HCT116 (cell line): ENCODE measurements around the gene ARHGEF1. TPM values are rescaled to one million over a fixed set of nuclear protein-coding genes. Genes with fewer than 3 reads are reported as not detected.

Source experiments
- ATAC-seq: fragments of 200-7000 bp; cut with Tn5 transposase; 2 replicates; pipeline ENCODE4 v1.9.1; 2020; ENCODE audit warnings: mild to moderate bottlenecking, moderate library complexity
- BruUV-seq: library from RNA; stranded (reverse); fragments of 400-500 nt; replicated peaks from 2 replicates; lab custom pipeline; 2021; lab: Mats Ljungman, UMichigan
- CTCF ChIA-PET: fragments of 300-600 bp; sonication (Branson Sonifier 250); formaldehyde crosslinking; loops from one replicate; lab custom pipeline; 2021; ENCODE audit warnings: antibody characterized with exemption; lab: Charles Lee
- POLR2A ChIA-PET: fragments of 300-600, 350-600 bp; sonication (Branson Sonifier 250); formaldehyde crosslinking; loops from one replicate; lab custom pipeline; 2021; ENCODE audit warnings: antibody characterized with exemption; lab: Charles Lee
- RAD21 ChIA-PET, 2 experiments: fragments of 300-600 bp; sonication (Branson Sonifier 250); formaldehyde crosslinking; loops; one replicate each; lab custom pipeline; 2023; ENCODE audit warnings: low total read pairs in 2 of 2; ENCODE audit not compliant: uncharacterized antibody in 2 of 2, unreplicated experiment in 2 of 2, low non-redundant PET in 1 of 2; lab: Charles Lee
- DNase-seq: peaks from one replicate; pipeline ENCODE4 v3.0.0-alpha.2; 2010; ENCODE audit warnings: low read depth, low spot score
- H2AFZ ChIP-seq: fragments of 200-600 bp; shearing (Covaris generic), sonication (generic); 2 replicates; pipeline ENCODE4 v1.6.1; 2017; ENCODE audit warnings: low read depth, mixed run types, mixed read lengths, antibody characterized with exemption, low read length; ENCODE audit not compliant: poor library complexity, severe bottlenecking
- H3K27ac ChIP-seq: 2 replicates; pipeline ENCODE4 v1.5.1; 2012; ENCODE audit warnings: low read depth, low read length
- H3K27me3 ChIP-seq: fragments of 200-600 bp; sonication (generic); 2 replicates; pipeline ENCODE4 v1.6.1; 2016; ENCODE audit warnings: mixed run types, low read length, mixed read lengths; ENCODE audit not compliant: insufficient read depth
- H3K36me3 ChIP-seq, 2 experiments: fragments of 200-500 bp in 1 of 2; fragments of 200-600 bp in 1 of 2; sonication (Bioruptor generic) in 1 of 2; sonication (generic) in 1 of 2; 2 replicates each; pipeline versions ENCODE4 v1.5.1 to v1.6.1; 2014 to 2016; ENCODE audit warnings: low read length in 2 of 2, inconsistent platforms in 1 of 2, mixed read lengths in 1 of 2, mixed run types in 1 of 2; ENCODE audit not compliant: insufficient read depth in 2 of 2, control insufficient read depth in 1 of 2
- H3K4me1 ChIP-seq, 2 experiments: fragments of 200-600 bp in 1 of 2; sonication (generic) in 1 of 2; 2 replicates each; pipeline versions ENCODE4 v1.5.1 to v1.6.1; 2012 to 2017; ENCODE audit warnings: low read length in 2 of 2, inconsistent platforms in 1 of 2, mild to moderate bottlenecking in 1 of 2, mixed read lengths in 1 of 2, mixed run types in 1 of 2, moderate library complexity in 1 of 2; ENCODE audit not compliant: insufficient read depth in 2 of 2, control insufficient read depth in 1 of 2
- H3K4me2 ChIP-seq: fragments of 200-600 bp; sonication (generic); 2 replicates; pipeline ENCODE4 v1.6.1; 2017; ENCODE audit warnings: mixed run types, low read length, mixed read lengths
- H3K4me3 ChIP-seq, 2 experiments: fragments of 200-600 bp in 1 of 2; sonication (generic) in 1 of 2; replicated peaks in 1 of 2; 2 replicates each; pipeline ENCODE4 v1.5.1; 2011 to 2016; ENCODE audit warnings: low read length in 2 of 2, control low read depth in 1 of 2, low read depth in 1 of 2, mild to moderate bottlenecking in 1 of 2, mixed read lengths in 1 of 2, mixed run types in 1 of 2
- H3K79me2 ChIP-seq: fragments of 200-600 bp; sonication (generic); 2 replicates; pipeline ENCODE4 v1.6.1; 2017; ENCODE audit warnings: mild to moderate bottlenecking, mixed run types, low read length, moderate library complexity, mixed read lengths; ENCODE audit not compliant: insufficient read depth
- H3K9ac ChIP-seq: fragments of 200-600 bp; sonication (generic); 2 replicates; pipeline ENCODE4 v1.6.1; 2016; ENCODE audit warnings: low read length, mixed read lengths
- H3K9me2 ChIP-seq: fragments of 200-600 bp; sonication (generic), shearing (Covaris generic); 2 replicates; pipeline ENCODE4 v1.6.1; 2017; ENCODE audit warnings: mixed run types, mild to moderate bottlenecking, moderate library complexity; ENCODE audit not compliant: insufficient read depth
- H3K9me3 ChIP-seq, 2 experiments: fragments of 200-500 bp in 1 of 2; fragments of 200-600 bp in 1 of 2; sonication (Bioruptor generic) in 1 of 2; sonication (generic) in 1 of 2; 2 replicates each; pipeline ENCODE4 v1.6.1; 2014 to 2017; ENCODE audit warnings: low read length in 2 of 2, mixed read lengths in 2 of 2, inconsistent platforms in 1 of 2, low read depth in 1 of 2, mild to moderate bottlenecking in 1 of 2, mixed run types in 1 of 2, moderate library complexity in 1 of 2; ENCODE audit not compliant: control insufficient read depth in 1 of 2, insufficient read depth in 1 of 2
- H4K20me1 ChIP-seq: fragments of 200-600 bp; sonication (generic), shearing (Covaris generic); 2 replicates; pipeline ENCODE4 v1.6.1; 2017; ENCODE audit warnings: mixed run types, mild to moderate bottlenecking, moderate library complexity; ENCODE audit not compliant: insufficient read depth
- CBX3 ChIP-seq: IDR thresholded peaks from 2 replicates; pipeline ENCODE4 v1.6.1; 2012; ENCODE audit warnings: low read depth
- EZH2 ChIP-seq: fragments of 200-600 bp; sonication (generic); IDR thresholded peaks from 2 replicates; pipeline ENCODE4 v1.6.1; 2017; ENCODE audit warnings: antibody characterized with exemption, mixed run types
- EZH2phosphoT487 ChIP-seq: fragments of 200-600 bp; IDR thresholded peaks from 2 replicates; pipeline ENCODE4 v1.6.1; 2018; ENCODE audit warnings: antibody characterized with exemption, borderline replicate concordance
- FOSL1 ChIP-seq: IDR thresholded peaks from 2 replicates; pipeline ENCODE4 v1.6.1; 2012; ENCODE audit warnings: low read depth
- POLR2A ChIP-seq: IDR thresholded peaks from 2 replicates; pipeline ENCODE4 v1.7.0; 2011; ENCODE audit warnings: borderline replicate concordance; ENCODE audit not compliant: insufficient read depth, insufficient read length; ENCODE audit errors: extremely low read depth
- POLR2AphosphoS5 ChIP-seq: IDR thresholded peaks from 2 replicates; pipeline ENCODE4 v1.6.1; 2011; ENCODE audit warnings: mild to moderate bottlenecking, low read depth, low read length, moderate library complexity
- SIN3A ChIP-seq: IDR thresholded peaks from 2 replicates; pipeline ENCODE4 v1.6.1; 2012; ENCODE audit warnings: low read depth
- SP1 ChIP-seq: IDR thresholded peaks from 2 replicates; pipeline ENCODE4 v1.6.1; 2012; ENCODE audit warnings: low read depth
- SRF ChIP-seq: IDR thresholded peaks from 2 replicates; pipeline ENCODE4 v1.6.1; 2012; ENCODE audit warnings: low read depth
- YY1 ChIP-seq: IDR thresholded peaks from 2 replicates; pipeline ENCODE4 v1.6.1; 2011; ENCODE audit warnings: low read length, low read depth, moderate library complexity, mild to moderate bottlenecking; ENCODE audit not compliant: insufficient replicate concordance; ENCODE audit errors: extremely low read depth
- ZFX ChIP-seq: fragments of 450-650 bp; IDR thresholded peaks from 2 replicates; pipeline ENCODE4 v1.6.1; 2017
- intact Hi-C: fragments of 100-400 bp; cut with micrococcal nuclease; formaldehyde crosslinking; loops from 2 replicates; pipeline ENCODE4 v1.10.0; 2022
- total RNA-seq: library from RNA; stranded (reverse); gene quantifications from one replicate; pipeline ENCODE4 v1.2.1, GENCODE V29; 2021; ENCODE audit not compliant: unreplicated experiment
- TF ChIP-seq, protein P1 (sequence below): IDR thresholded peaks from 2 replicates; pipeline ENCODE4 v1.6.1; 2011; ENCODE audit warnings: mild to moderate bottlenecking, low read length, moderate library complexity; ENCODE audit not compliant: insufficient replicate concordance; ENCODE audit errors: extremely low read depth
- TF ChIP-seq, protein P2 (sequence below): IDR thresholded peaks from 2 replicates; pipeline ENCODE4 v1.6.1; 2012

ARHGEF1 gene
- total RNA-seq, 1 experiment from 2014 or later = 110 TPM

DNA sequence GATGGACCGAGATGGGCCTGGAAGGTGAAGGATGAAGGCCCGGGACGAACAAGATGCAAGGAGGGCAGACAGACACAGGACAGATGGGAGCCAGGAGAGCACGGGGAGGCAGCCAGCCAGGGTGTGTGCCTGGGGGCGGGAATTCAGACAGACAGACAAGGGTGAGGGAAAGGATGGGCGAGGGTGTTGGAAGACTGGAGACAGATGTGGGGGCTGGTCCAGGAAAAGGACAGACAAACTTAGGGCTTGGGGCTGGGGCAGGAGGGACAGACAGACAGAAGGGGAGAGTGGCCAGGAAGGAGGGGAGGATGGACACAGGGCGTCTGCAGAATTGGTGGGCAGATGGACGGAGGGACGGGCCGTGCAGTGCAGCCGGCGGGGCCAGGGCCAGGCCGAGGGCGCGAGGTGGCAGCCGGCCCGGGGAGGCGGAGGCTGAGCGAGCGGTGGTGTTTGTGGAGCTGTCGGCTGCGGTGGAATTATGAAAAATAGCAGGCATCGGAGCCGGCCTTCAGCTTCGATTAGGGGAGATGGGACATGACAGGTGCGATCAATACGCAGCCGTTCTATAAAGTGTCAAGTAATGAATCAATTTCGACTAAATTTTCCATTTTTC, 49.8 kb downstream of the ARHGEF1 start (continued):
- no peak for TF ChIP-seq YY1
- no peak for TF ChIP-seq ZFX
- TF ChIP-seq CBX3 = no peak
- TF ChIP-seq, all 23 proteins: peak for 0

DNA sequence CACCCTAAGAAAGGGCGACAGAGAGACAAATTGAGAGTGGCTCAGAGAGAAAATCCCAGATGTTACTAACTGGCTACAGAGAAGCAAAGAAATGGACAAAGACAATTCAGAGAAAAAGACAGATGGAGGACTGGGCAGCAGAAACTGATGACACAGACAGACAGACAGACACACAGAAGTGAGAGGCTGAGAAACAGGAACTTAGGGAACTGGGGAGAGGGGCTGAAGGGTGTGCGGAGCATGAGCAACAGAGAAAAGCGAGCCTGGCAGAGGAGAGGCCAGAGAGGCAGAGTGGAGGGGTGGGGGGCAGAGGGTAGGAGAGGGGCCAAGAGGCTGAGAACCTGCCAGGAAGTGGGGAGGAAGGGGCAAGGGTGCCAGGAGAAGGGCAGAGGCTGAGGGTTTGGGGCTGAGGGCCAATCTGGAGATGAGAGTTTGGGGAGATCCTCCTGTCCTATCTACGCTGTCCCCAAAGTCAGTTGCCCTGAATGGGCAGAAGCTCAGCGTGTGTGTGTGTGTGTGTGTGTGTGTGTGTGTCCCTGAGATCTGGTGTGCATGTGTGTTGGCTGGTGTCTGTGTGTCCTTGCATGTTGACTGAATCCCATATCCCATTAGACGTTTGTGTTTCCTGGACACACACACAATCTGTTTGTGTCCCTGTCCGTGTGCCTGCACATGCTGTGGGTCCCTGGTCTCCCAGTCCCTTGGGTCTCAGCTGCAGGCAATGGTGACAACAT, 50.9 kb downstream of the ARHGEF1 start:
- Histone ChIP-seq H3K79me2 (no peaks in the 10 kb centered on the region), H4K20me1 (no peaks in the 10 kb centered on the region), H3K27me3 (no peaks in the 10 kb centered on the region; the same call in 1 of the 2 replicates), H2AFZ (no peak overlapping the region), H3K9me2 (no peaks in the 10 kb centered on the region), H3K36me3 (no peaks in the 10 kb centered on the region), H3K27ac (no peak overlapping the region), H3K9ac (no peak overlapping the region), H3K9me3 (no peaks in the 10 kb centered on the region), H3K4me3 (no peak overlapping the region), H3K4me1 (peaks cover 10 to 30% of the 10 kb centered on the region in 2 experiments), H3K4me2 (no peak overlapping the region)
- intact Hi-C loops = no loop called here
- DNase-seq = no peak
- RAD21 ChIA-PET = no interaction called here
- TF ChIP-seq, protein P1, sequence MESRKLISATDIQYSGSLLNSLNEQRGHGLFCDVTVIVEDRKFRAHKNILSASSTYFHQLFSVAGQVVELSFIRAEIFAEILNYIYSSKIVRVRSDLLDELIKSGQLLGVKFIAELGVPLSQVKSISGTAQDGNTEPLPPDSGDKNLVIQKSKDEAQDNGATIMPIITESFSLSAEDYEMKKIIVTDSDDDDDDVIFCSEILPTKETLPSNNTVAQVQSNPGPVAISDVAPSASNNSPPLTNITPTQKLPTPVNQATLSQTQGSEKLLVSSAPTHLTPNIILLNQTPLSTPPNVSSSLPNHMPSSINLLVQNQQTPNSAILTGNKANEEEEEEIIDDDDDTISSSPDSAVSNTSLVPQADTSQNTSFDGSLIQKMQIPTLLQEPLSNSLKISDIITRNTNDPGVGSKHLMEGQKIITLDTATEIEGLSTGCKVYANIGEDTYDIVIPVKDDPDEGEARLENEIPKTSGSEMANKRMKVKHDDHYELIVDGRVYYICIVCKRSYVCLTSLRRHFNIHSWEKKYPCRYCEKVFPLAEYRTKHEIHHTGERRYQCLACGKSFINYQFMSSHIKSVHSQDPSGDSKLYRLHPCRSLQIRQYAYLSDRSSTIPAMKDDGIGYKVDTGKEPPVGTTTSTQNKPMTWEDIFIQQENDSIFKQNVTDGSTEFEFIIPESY = no peak
- TF ChIP-seq POLR2A (no peak), SP1 (no peak), EZH2 (no peak), CBX3 (no peak), YY1 (no peak), FOSL1 (no peak), EZH2phosphoT487 (no peak), POLR2AphosphoS5 (no peak), SRF (no peak), SIN3A (no peak)
- TF ChIP-seq, protein P2, sequence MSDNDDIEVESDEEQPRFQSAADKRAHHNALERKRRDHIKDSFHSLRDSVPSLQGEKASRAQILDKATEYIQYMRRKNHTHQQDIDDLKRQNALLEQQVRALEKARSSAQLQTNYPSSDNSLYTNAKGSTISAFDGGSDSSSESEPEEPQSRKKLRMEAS = no peak
- no peak for ATAC-seq
- CTCF ChIA-PET = no interaction called here
- no TSS peak for BruUV-seq
- POLR2A ChIA-PET = no interaction called here
